ENCODE measurements around the gene ANKRD22.
"Not testable (repeated sequence)": the region's sequence is repeated elsewhere in the genome, so short reads cannot be mapped to it uniquely, and the experiment has no call there.

DNA sequence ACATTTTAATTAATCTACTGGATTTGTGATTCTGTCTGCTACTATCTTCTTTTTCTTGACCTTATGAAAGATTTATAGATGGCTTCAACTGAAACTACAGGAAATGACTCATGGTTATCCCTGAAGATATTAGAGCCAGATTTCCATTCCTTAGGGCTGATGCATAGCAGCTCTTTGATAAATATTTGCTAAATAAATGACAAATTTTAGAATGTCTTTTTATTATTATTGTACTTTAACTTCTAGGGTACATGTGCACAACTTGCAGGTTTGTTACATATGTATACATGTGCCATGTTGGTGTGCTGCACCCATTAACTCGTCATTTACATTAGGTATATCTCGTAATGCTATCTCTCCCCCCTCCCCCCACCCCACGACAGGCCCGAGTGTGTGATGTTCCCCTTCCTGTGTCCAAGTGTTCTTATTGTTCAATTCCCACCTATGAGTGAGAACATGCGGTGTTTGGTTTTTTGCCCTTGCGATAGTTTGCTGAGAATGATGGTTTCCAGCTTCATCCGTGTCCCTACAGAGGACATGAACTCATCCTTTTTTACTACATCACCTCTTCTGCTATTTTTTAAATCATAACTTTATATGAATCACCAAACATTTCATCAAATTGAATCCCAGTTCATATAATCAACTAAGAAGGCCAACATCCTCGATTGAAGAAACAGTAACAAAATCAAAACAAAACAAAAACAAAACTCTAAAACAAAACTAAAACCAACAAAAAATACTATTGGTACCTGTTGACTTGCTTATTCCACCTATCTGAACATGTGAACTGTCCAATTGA is 31.2 kb upstream of the ANKRD22 start:
- TF ChIP-seq CTCF (conservative IDR thresholded peaks at IDR 0.05; ENCODE audit: low read length); EZH2phosphoT487 (IDR thresholded peaks at IDR 0.05; ENCODE audit: borderline replicate concordance): not testable (repeated sequence)
